Peyer's patch (tissue), 4 donors: ENCODE data around the gene PTPN22. TPM values are rescaled to one million over a fixed set of nuclear protein-coding genes. Genes with fewer than 3 reads are reported as not detected.

Experiments
- DNase-seq, 3 donors: peaks; one replicate each; pipeline ENCODE4 v3.0.0-alpha.2; 2017 to 2019
- H3K27ac ChIP-seq, 4 donors: fragments of 200-600 bp; sonication (generic); one replicate each; pipeline ENCODE4 v1.5.1; 2016 to 2019
- H3K27me3 ChIP-seq, 2 donors: fragments of 200-600 bp; sonication (generic); one replicate each; pipeline ENCODE4 v1.5.1; 2019
- H3K36me3 ChIP-seq, 3 donors: fragments of 200-600 bp; sonication (generic); one replicate each; pipeline ENCODE4 v1.5.1; 2016 to 2019
- H3K4me1 ChIP-seq, 4 donors: fragments of 200-600 bp; sonication (generic); one replicate each; pipeline ENCODE4 v1.5.1; 2016 to 2019
- H3K4me3 ChIP-seq, 4 donors: fragments of 200-600 bp; sonication (generic); 1 replicate in 3 of 4; 2 replicates in 1 of 4; pipeline ENCODE4 v1.5.1; 2016 to 2019; ENCODE audit warnings: mild to moderate bottlenecking in 1 of 4
- H3K9me3 ChIP-seq, 4 donors: fragments of 200-600 bp; sonication (generic); one replicate each; pipeline ENCODE4 v1.5.1; 2016 to 2019; ENCODE audit warnings: mild to moderate bottlenecking in 1 of 4
- POLR2A ChIP-seq, 2 donors: fragments of 450-650 bp; IDR thresholded peaks; one replicate each; pipeline ENCODE4 v1.5.1; 2017; ENCODE audit warnings: antibody characterized with exemption in 2 of 2, mild to moderate bottlenecking in 2 of 2, moderate library complexity in 2 of 2
- total RNA-seq, 4 donors: library from RNA; depleted of rRNA; stranded (reverse); fragments of >200 nt; gene quantifications; one replicate each; pipeline ENCODE4 v1.1.0, GENCODE V29; 2016
- TF ChIP-seq, protein P1 (sequence below), 6 experiments: fragments of 450-650 bp in 4 of 6; fragments of 200-600 bp in 2 of 6; sonication (generic) in 1 of 6; IDR thresholded peaks; one replicate each; pipeline ENCODE4 v1.5.1; 2017 to 2019; ENCODE audit warnings: antibody characterized with exemption in 6 of 6, mild to moderate bottlenecking in 3 of 6, moderate library complexity in 1 of 6

Gene PTPN22
- total RNA-seq, 4 donors from 2014 or later, result 11.4 to 16.9 (median 13.2) TPM

DNA sequence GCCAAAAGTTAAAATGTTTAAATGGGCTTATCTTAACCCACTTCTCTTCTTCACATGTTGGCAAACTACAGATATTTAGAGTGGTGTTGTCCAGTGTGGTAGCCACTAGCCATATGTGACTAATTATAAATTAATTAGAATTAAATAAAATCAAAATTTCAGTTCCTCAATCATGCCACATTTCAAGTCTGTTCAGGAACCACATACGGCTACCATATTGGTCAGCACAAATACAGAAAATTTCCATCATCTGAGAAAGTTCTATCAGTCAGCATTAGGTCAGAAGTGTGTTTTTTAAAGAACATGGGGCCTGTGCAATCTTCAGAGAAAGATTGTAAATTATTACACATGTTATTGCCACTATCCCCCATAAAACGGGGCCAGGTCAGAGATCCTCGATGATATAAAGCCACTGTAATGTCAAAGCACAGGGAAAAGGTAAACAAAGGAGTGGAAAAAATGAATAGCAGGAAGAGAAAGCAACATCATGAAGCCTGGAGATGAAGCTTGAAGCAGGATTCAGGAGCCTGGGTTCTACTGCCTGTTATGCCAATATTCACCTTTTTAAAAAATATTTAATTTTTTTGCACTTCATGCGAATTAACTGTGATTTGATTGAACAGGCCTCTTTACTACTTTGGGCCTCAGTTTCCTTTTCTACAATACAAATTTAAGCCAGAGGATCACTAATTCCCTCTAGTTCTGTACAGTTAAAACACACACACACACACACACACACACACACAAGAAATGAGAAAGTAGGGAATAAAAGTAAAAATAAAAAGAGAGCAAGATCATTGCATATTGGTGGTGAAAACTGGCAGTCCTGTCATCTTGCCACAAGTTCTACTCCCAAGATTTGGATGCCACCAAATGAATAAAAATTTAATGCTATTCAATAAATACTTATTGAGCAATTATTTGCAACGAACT, 61.6 kb downstream of the PTPN22 start:
- TF ChIP-seq, protein P1, sequence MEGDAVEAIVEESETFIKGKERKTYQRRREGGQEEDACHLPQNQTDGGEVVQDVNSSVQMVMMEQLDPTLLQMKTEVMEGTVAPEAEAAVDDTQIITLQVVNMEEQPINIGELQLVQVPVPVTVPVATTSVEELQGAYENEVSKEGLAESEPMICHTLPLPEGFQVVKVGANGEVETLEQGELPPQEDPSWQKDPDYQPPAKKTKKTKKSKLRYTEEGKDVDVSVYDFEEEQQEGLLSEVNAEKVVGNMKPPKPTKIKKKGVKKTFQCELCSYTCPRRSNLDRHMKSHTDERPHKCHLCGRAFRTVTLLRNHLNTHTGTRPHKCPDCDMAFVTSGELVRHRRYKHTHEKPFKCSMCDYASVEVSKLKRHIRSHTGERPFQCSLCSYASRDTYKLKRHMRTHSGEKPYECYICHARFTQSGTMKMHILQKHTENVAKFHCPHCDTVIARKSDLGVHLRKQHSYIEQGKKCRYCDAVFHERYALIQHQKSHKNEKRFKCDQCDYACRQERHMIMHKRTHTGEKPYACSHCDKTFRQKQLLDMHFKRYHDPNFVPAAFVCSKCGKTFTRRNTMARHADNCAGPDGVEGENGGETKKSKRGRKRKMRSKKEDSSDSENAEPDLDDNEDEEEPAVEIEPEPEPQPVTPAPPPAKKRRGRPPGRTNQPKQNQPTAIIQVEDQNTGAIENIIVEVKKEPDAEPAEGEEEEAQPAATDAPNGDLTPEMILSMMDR (IDR thresholded peaks at IDR 0.05), result no peak
- peak; percentile 38 to 44 for TF ChIP-seq POLR2A (IDR thresholded peaks at IDR 0.05)
- Histone ChIP-seq H3K9me3 (no peaks in the 10 kb centered on the region), H3K27me3 (no peaks in the 10 kb centered on the region), H3K27ac (peak overlapping the region in 3 of 4 donors; percentile 9 to 96 (median 58)), H3K4me1 (peaks cover 0 to 20% (median 0%) of the 10 kb centered on the region in 4 donors), H3K36me3 (no peaks in the 10 kb centered on the region), H3K4me3 (peak overlapping the region in 2 of 4 donors; percentile 87 to 94)
- peak in 1 of 3 donors; percentile 68 for DNase-seq

DNA sequence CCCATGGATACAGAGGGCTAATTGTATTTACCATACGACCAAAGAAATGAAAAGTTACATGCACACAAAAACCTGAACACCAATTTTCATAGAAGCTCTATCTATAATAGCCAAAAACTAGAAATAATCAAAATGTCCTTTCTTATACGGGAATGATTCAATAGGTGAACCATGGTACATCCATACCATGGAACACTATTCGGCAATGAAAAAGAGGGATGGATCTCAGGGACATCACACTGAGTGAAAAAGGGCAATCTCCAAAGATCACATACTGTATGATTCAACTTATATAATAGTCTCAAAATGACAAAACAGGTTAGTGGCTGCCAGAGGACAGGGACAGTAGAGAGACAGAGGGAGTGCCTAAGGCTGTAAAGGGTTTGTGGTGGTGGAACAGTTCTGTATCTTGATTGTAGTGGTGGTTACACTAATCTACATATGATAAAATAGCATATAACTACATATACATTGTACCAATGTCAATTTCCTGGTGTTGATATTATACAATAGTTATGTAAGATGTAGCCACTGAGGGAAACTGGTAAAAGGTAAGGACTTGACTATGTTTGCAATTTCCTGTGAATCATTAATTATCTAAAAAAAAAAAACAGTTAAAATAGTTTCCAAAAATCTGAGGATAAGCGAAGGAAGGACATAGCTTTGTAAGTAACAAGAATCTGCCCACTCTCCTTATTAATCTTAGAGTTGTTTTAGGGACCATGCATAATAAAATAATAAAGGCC, 62.9 kb downstream of the PTPN22 start:
- peak overlapping the region in 2 of 4 donors; percentile 58 to 96 for H3K27ac ChIP-seq
- no peak for DNase-seq

DNA sequence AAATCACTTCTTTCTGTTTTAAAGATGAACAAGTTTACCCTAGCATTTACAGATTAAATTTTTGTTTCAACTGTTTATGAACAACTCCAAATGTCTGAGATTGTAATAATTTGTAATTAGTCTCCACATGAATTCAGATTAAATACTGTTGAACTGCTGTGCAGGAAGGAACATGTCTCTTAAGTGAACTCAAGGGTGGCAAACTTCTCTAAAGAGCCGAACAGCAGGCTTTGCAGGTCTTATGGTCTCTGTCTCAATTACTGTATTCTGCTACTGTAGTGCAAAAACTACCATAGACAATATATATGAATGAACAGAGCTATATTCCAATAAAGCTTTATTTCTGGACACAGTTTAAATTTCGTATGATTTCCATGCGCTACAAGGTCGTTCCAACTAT, 65.9 kb downstream of the PTPN22 start:
- Histone ChIP-seq H3K27ac (no peak overlapping the region), H3K27me3 (no peaks in the 10 kb centered on the region), H3K4me3 (no peak overlapping the region), H3K4me1 (peaks cover 0 to 44% (median 0%) of the 10 kb centered on the region in 4 donors), H3K36me3 (no peaks in the 10 kb centered on the region), H3K9me3 (no peaks in the 10 kb centered on the region)
- no peak for TF ChIP-seq POLR2A (IDR thresholded peaks at IDR 0.05)
- TF ChIP-seq, protein P1 (IDR thresholded peaks at IDR 0.05), result no peak
- no peak for DNase-seq

More for the DNA sequence above, 62.9 kb downstream of the PTPN22 start:
- Histone ChIP-seq H3K27me3 (no peaks in the 10 kb centered on the region), H3K36me3 (no peaks in the 10 kb centered on the region), H3K4me1 (peaks cover 0 to 33% (median 0%) of the 10 kb centered on the region in 4 donors), H3K4me3 (peak overlapping the region in 1 of 4 donors; percentile 87), H3K9me3 (no peaks in the 10 kb centered on the region)
- TF ChIP-seq POLR2A (IDR thresholded peaks at IDR 0.05), result no peak
- TF ChIP-seq, protein P1 (IDR thresholded peaks at IDR 0.05), result no peak

GRCh38 chr1:113805256-113805531, 66.3 kb downstream of the PTPN22 start:
- H3K36me3 ChIP-seq, result no peaks in the 10 kb centered on the region
- H3K4me1 ChIP-seq, result peaks cover 0 to 44% (median 0%) of the 10 kb centered on the region in 4 donors
- no peak for TF ChIP-seq POLR2A (IDR thresholded peaks at IDR 0.05)
- TF ChIP-seq, protein P1 (IDR thresholded peaks at IDR 0.05), result no peak
- DNase-seq, result no peak
- H3K9me3 ChIP-seq, result no peaks in the 10 kb centered on the region
- peak overlapping the region in 1 of 4 donors; percentile 3 for H3K27ac ChIP-seq
- H3K4me3 ChIP-seq, result no peak overlapping the region
- no peaks in the 10 kb centered on the region for H3K27me3 ChIP-seq

- TF ChIP-seq POLR2A (IDR thresholded peaks at IDR 0.05), result no peak
- TF ChIP-seq, protein P1 (IDR thresholded peaks at IDR 0.05), result no peak
- H3K27ac ChIP-seq, result peak overlapping the region in 1 of 4 donors; percentile 3
- H3K27me3 ChIP-seq, result no peaks in the 10 kb centered on the region
- DNase-seq, result no peak
- H3K4me1 ChIP-seq, result peaks cover 0 to 44% (median 0%) of the 10 kb centered on the region in 4 donors
- H3K4me3 ChIP-seq, result no peak overlapping the region
- H3K9me3 ChIP-seq, result no peaks in the 10 kb centered on the region
- H3K36me3 ChIP-seq, result no peaks in the 10 kb centered on the region
Measured at GRCh38 chr1:113804421-113805255, 66.9 kb downstream of the PTPN22 start.
